ENCODE data around the gene TAS2R60. TPM values are rescaled to one million over a fixed set of nuclear protein-coding genes. Genes with fewer than 3 reads are reported as not detected.

Gene TAS2R60
- total and polyA plus RNA-seq, 7 donors: not detected

DNA sequence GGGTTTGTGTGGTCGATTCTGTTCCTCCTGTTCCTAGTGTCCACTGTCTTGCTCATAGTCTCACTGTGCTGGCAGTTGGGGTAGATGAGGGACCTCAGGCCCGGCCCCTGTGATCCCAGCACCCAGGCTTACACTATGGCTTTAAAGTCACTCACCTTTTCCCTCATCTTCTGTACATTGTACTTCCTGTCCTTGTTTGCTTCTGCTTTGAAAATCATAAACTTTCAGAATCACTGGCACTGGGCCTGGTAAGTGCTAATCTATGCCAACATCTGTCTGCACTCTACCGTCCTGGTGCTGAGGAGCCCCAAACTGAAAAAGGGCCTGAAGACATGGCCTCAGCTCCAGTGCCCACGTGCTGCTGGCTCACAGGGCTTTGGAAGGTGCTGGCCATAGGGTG lies 5.7 kb upstream of the TAS2R60 start:
- TF ChIP-seq, protein P1, sequence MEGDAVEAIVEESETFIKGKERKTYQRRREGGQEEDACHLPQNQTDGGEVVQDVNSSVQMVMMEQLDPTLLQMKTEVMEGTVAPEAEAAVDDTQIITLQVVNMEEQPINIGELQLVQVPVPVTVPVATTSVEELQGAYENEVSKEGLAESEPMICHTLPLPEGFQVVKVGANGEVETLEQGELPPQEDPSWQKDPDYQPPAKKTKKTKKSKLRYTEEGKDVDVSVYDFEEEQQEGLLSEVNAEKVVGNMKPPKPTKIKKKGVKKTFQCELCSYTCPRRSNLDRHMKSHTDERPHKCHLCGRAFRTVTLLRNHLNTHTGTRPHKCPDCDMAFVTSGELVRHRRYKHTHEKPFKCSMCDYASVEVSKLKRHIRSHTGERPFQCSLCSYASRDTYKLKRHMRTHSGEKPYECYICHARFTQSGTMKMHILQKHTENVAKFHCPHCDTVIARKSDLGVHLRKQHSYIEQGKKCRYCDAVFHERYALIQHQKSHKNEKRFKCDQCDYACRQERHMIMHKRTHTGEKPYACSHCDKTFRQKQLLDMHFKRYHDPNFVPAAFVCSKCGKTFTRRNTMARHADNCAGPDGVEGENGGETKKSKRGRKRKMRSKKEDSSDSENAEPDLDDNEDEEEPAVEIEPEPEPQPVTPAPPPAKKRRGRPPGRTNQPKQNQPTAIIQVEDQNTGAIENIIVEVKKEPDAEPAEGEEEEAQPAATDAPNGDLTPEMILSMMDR (IDR thresholded peaks at IDR 0.05): no peak

DNA sequence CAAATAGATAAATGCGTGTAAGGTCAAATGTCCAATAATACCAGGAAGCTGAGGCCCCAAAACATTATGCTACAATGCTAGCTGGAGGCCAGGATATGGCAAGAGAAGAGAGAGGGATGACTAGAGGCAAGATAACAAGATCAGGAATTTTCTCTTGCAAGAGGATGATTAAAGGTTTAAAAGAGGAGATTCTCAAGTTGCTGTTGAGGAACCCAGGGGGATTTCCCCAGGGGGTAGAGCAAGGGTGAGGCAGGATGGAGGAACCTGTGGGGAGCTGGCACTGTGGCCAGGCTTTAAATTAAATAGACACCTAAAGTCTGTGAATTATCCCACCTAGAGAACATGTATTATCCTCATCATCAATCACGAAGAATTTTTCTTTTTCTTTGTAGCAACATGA lies 3.4 kb upstream of the TAS2R60 start:
- H3K27ac ChIP-seq: no peak overlapping the region
- H3K4me3 ChIP-seq: no peak overlapping the region
- TF ChIP-seq, protein P1 (IDR thresholded peaks at IDR 0.05): no peak
- DNase-seq (no peak), ATAC-seq (no peak)
- intact Hi-C loops (cut with DNase I): no loop called here
- 91 to 100% (median 97%) methylated on average over 2 of the region's 2 CpGs for WGBS, 3 donors
- no peaks in the 10 kb centered on the region for H3K4me1 ChIP-seq
- no peaks in the 10 kb centered on the region for H3K9me3 ChIP-seq
- H3K27me3 ChIP-seq (ENCODE audit: insufficient read depth in 3 of 3, low read length in 2 of 3): no peaks in the 10 kb centered on the region
- no peaks in the 10 kb centered on the region for H3K36me3 ChIP-seq (ENCODE audit: insufficient read depth in 1 of 2, low read depth in 1 of 2)

More for the DNA sequence above, 5.7 kb upstream of the TAS2R60 start:
- Histone ChIP-seq H3K27ac (no peak overlapping the region), H3K27me3 (ENCODE audit: insufficient read depth in 3 of 3, low read length in 2 of 3) (no peaks in the 10 kb centered on the region), H3K4me3 (no peak overlapping the region), H3K9me3 (no peaks in the 10 kb centered on the region), H3K4me1 (no peaks in the 10 kb centered on the region), H3K36me3 (ENCODE audit: insufficient read depth in 1 of 2, low read depth in 1 of 2) (no peaks in the 10 kb centered on the region)
- intact Hi-C loops (cut with DNase I): no loop called here
- ATAC-seq: no peak
- DNase-seq: no peak
- 51 to 59% (median 56%) methylated on average over 4 of the region's 4 CpGs for WGBS, 3 donors

DNA sequence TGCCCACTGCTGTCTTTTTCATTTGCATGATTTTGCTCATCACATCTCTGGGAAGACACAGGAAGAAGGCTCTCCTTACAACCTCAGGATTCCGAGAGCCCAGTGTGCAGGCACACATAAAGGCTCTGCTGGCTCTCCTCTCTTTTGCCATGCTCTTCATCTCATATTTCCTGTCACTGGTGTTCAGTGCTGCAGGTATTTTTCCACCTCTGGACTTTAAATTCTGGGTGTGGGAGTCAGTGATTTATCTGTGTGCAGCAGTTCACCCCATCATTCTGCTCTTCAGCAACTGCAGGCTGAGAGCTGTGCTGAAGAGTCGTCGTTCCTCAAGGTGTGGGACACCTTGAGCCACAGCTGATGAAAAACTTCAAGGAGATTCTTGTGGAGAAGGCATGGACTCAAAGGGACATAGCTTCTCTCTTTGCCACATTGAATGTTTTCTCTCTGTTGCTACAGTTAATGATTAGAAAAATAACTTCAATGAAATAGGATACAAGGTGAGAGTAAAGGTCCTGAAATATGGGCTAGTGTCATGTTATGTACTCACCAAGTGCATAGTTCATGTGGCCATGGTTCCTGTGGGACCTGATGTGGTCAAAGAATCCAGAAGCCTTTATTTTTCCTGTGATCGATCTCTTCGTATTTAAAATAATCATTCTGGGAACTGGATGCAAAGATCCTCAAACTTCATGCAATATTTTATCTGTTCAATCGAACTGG lies 970 bp downstream of the TAS2R60 start:
- H3K36me3 ChIP-seq (ENCODE audit: insufficient read depth in 1 of 2, low read depth in 1 of 2): no peaks in the 10 kb centered on the region
- TF ChIP-seq, protein P1 (IDR thresholded peaks at IDR 0.05): no peak
- WGBS, 3 donors: 91 to 95% (median 92%) methylated on average over 6 of the region's 6 CpGs
- H3K27ac ChIP-seq: no peak overlapping the region
- DNase-seq (no peak), ATAC-seq (no peak)
- intact Hi-C loops (cut with DNase I): no loop called here
- H3K9me3 ChIP-seq: no peaks in the 10 kb centered on the region
- no peak overlapping the region for H3K4me3 ChIP-seq
- H3K27me3 ChIP-seq (ENCODE audit: insufficient read depth in 3 of 3, low read length in 2 of 3): peaks cover 0 to 7% (median 0%) of the 10 kb centered on the region in 3 donors
- H3K4me1 ChIP-seq: no peaks in the 10 kb centered on the region

DNA sequence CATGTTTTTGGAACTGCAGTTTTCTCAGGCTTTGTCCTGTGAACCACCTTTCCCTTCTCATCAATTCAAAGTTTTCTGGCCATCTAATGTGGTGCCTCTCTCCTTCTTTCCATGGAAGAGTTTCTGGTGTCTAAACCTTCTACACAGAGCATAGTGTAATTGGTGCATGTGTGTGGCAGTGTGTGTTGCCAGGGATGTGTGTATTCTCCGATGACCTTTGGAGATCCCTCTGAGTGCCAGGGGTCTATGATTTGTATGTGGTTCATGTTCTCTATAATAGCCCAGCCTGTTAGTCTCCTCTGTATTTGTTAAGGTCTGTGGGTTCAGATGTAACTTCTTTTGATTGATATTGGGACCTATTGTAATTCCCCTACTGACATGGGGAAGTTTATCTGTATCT lies 1.5 kb downstream of the TAS2R60 start:
- no peak overlapping the region for H3K27ac ChIP-seq
- ATAC-seq (no peak), DNase-seq (no peak)
- TF ChIP-seq, protein P1 (IDR thresholded peaks at IDR 0.05): no peak
- H3K4me1 ChIP-seq: no peaks in the 10 kb centered on the region
- WGBS, 3 donors: 79 to 96% (median 93%) methylated on average over 1 of the region's 1 CpG
- intact Hi-C loops (cut with DNase I): no loop called here
- peaks cover 0 to 7% (median 0%) of the 10 kb centered on the region in 3 donors for H3K27me3 ChIP-seq (ENCODE audit: insufficient read depth in 3 of 3, low read length in 2 of 3)
- no peak overlapping the region for H3K4me3 ChIP-seq
- no peaks in the 10 kb centered on the region for H3K36me3 ChIP-seq (ENCODE audit: insufficient read depth in 1 of 2, low read depth in 1 of 2)
- no peaks in the 10 kb centered on the region for H3K9me3 ChIP-seq

DNA sequence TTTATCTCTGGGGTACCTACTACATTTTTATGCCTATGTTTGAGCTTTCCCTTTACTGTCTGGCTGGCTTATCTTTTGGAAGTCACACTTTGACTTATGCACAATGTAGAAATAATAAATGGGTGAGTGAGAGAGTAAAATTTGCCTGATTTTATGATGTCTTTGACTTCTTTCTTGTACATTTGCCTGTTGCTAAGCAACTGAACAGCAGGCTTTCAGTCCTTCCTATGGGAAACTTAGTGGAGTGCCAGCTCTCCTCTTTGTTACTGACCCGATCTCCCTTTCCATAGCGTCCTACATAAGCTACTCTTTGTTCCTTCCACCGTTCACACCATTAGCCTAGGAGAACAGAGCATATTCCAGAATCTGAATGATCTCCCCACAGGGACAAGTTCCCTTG lies 4.2 kb downstream of the TAS2R60 start:
- WGBS, 3 donors: 47 to 56% (median 50%) methylated on average over 3 of the region's 3 CpGs
- Histone ChIP-seq H3K27ac (no peak overlapping the region), H3K36me3 (ENCODE audit: insufficient read depth in 1 of 2, low read depth in 1 of 2) (no peaks in the 10 kb centered on the region), H3K4me1 (no peaks in the 10 kb centered on the region), H3K9me3 (no peaks in the 10 kb centered on the region), H3K4me3 (no peak overlapping the region), H3K27me3 (ENCODE audit: insufficient read depth in 3 of 3, low read length in 2 of 3) (peaks cover 0 to 11% (median 0%) of the 10 kb centered on the region in 3 donors)
- TF ChIP-seq, protein P1 (IDR thresholded peaks at IDR 0.05): no peak
- DNase-seq (no peak), ATAC-seq (no peak)
- intact Hi-C loops (cut with DNase I): no loop called here
